ENCODE data around the gene PPP1R14C.

Gene PPP1R14C

GRCh38 chr6:150247803-150248202 is 105.0 kb downstream of the PPP1R14C start:
- in situ Hi-C loops (cut with HindIII; ENCODE audit: low pct_unique_long_range_greater_than_20kb, low sequenced_read_pairs): no loop called here
- no peak for DNase-seq (ENCODE audit: low read depth in 1 of 2, low spot score in 1 of 2)
- TF ChIP-seq JUND (IDR thresholded peaks at IDR 0.05; ENCODE audit: low read depth): no peak

DNA sequence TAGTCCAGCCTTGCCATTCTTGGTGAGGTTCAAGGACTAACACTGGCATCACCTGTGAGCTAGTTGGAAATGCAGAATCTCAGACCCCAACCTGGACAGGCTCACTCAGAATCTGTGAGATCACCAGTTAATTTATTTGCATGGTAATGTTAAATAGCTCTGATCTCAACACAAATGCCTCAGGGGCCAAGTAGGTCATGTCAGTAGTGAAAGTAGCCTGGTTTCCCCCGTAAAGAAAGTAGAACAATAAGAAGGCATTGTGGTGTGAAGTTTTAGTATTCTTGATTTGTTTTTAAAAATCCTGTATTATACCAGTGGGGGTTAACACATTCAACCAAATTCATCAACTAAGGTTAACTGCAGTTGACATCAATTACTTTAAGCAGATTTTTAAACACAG is 105.5 kb downstream of the PPP1R14C start:
- no peak for TF ChIP-seq JUND (IDR thresholded peaks at IDR 0.05; ENCODE audit: low read depth)
- in situ Hi-C loops (cut with HindIII; ENCODE audit: low pct_unique_long_range_greater_than_20kb, low sequenced_read_pairs): no loop called here

GRCh38 chr6:150249261-150249660 is 106.4 kb downstream of the PPP1R14C start:
- in situ Hi-C loops (cut with HindIII; ENCODE audit: low pct_unique_long_range_greater_than_20kb, low sequenced_read_pairs): no loop called here
- no peak for DNase-seq (ENCODE audit: low read depth in 1 of 2, low spot score in 1 of 2)
- no peak for TF ChIP-seq JUND (IDR thresholded peaks at IDR 0.05; ENCODE audit: low read depth)

More for the DNA sequence above, 105.5 kb downstream of the PPP1R14C start:
- no peak for DNase-seq (ENCODE audit: low read depth in 1 of 2, low spot score in 1 of 2)

DNA sequence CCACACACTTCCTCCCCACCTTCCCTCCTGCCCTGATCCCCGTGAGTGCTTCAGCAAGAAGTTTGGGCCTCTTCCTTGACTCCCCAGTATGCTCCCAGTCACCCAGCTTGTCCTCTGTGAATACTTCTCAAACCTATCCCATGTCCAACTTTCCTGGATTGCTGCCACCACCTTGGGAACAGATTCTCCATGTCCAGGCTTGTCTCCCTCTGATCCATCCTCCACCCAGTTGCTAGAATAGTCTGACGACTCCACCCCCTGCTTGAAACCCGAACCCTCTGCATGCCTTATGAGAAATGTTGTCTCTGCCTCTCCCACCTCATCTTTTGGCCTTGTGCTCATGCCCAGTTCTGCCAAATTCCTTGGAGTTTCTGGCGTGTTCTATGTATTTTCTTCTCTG is 108.0 kb downstream of the PPP1R14C start:
- DNase-seq (ENCODE audit: low read depth in 1 of 2, low spot score in 1 of 2): peak in 1 of 2 experiments; percentile 75
- in situ Hi-C loops (cut with HindIII; ENCODE audit: low pct_unique_long_range_greater_than_20kb, low sequenced_read_pairs): no loop called here
- TF ChIP-seq JUND (IDR thresholded peaks at IDR 0.05; ENCODE audit: low read depth): no peak

DNA sequence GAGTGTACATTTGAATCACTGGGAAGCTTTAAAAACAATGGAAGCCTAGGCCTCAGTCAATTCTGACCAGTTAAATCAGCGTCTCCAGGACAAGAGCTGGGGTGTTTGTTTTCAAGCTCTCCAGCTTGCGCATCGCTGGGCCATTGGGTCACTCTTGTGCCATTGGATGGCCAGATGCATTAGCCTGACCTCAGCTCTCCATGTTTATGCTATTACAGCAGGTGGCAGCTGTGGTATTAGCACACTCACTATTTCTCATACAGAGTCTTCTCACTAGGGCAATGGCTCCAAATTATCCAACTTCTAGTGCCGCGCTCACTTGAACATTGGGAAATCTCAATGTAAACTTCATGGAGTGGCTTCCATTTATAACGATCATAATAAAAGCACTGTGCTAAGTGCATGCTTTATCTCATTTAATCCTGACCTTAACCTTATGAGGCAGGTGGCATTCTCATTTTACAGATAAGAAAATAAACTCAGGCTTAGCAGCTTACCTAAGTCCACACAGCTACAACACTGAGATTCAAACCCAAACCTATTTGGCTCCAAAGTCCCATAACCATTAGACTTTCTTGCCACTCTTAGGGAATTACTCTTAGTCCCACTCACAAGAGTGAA is 108.8 kb downstream of the PPP1R14C start:
- TF ChIP-seq JUND (IDR thresholded peaks at IDR 0.05; ENCODE audit: low read depth): no peak
- in situ Hi-C loops (cut with HindIII; ENCODE audit: low pct_unique_long_range_greater_than_20kb, low sequenced_read_pairs): no loop called here
- DNase-seq (ENCODE audit: low read depth in 1 of 2, low spot score in 1 of 2): no peak

GRCh38 chr6:150252714-150253444 is 110.0 kb downstream of the PPP1R14C start:
- no peak for DNase-seq (ENCODE audit: low read depth in 1 of 2, low spot score in 1 of 2)
- TF ChIP-seq JUND (IDR thresholded peaks at IDR 0.05; ENCODE audit: low read depth): no peak
- in situ Hi-C loops (cut with HindIII; ENCODE audit: low pct_unique_long_range_greater_than_20kb, low sequenced_read_pairs): no loop called here

DNA sequence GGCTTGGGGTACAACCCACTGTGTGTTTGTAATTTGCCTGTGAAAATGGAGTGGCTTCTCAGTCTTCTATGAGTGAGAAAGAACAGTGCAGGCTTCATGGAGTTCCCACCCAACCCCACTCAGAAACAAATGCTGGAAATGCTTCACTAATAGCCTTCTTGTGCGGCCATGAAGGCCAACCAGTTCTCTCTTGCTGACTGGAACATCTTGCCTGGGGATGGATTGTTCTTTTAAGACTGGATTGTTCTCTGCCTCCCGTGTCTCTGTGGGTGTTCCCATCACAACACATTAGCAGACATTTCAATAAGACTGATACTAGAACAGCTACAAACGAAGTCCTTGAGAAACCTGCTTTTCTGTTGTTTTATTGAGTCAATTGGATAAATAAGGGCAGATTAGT is 110.6 kb downstream of the PPP1R14C start:
- in situ Hi-C loops (cut with HindIII; ENCODE audit: low pct_unique_long_range_greater_than_20kb, low sequenced_read_pairs): no loop called here
- no peak for TF ChIP-seq JUND (IDR thresholded peaks at IDR 0.05; ENCODE audit: low read depth)
- DNase-seq (ENCODE audit: low read depth in 1 of 2, low spot score in 1 of 2): no peak

- TF ChIP-seq JUND (IDR thresholded peaks at IDR 0.05; ENCODE audit: low read depth): no peak
- DNase-seq (ENCODE audit: low read depth in 1 of 2, low spot score in 1 of 2): no peak
- in situ Hi-C loops (cut with HindIII; ENCODE audit: low pct_unique_long_range_greater_than_20kb, low sequenced_read_pairs): no loop called here
These were observed 111.9 kb downstream of the PPP1R14C start for GRCh38 chr6:150254770-150255169.

- in situ Hi-C loops (cut with HindIII; ENCODE audit: low pct_unique_long_range_greater_than_20kb, low sequenced_read_pairs): no loop called here
- no peak for DNase-seq (ENCODE audit: low read depth in 1 of 2, low spot score in 1 of 2)
- TF ChIP-seq JUND (IDR thresholded peaks at IDR 0.05; ENCODE audit: low read depth): no peak
These were observed 113.0 kb downstream of the PPP1R14C start for GRCh38 chr6:150255840-150256239.

- TF ChIP-seq JUND (IDR thresholded peaks at IDR 0.05; ENCODE audit: low read depth): no peak
- in situ Hi-C loops (cut with HindIII; ENCODE audit: low pct_unique_long_range_greater_than_20kb, low sequenced_read_pairs): no loop called here
- no peak for DNase-seq (ENCODE audit: low read depth in 1 of 2, low spot score in 1 of 2)
These were observed 113.9 kb downstream of the PPP1R14C start for GRCh38 chr6:150256618-150257272.

- TF ChIP-seq JUND (IDR thresholded peaks at IDR 0.05; ENCODE audit: low read depth): no peak
- in situ Hi-C loops (cut with HindIII; ENCODE audit: low pct_unique_long_range_greater_than_20kb, low sequenced_read_pairs): no loop called here
- no peak for DNase-seq (ENCODE audit: low read depth in 1 of 2, low spot score in 1 of 2)
These were observed 115.5 kb downstream of the PPP1R14C start for GRCh38 chr6:150258381-150258780.

- no peak for DNase-seq (ENCODE audit: low read depth in 1 of 2, low spot score in 1 of 2)
- no peak for TF ChIP-seq JUND (IDR thresholded peaks at IDR 0.05; ENCODE audit: low read depth)
- in situ Hi-C loops (cut with HindIII; ENCODE audit: low pct_unique_long_range_greater_than_20kb, low sequenced_read_pairs): no loop called here
These were observed 118.1 kb downstream of the PPP1R14C start for GRCh38 chr6:150260931-150261330.
